PFSK-1 (cell line): ENCODE results near the gene NAB1.

Source experiments
- FOXP2 ChIP-seq: optimal IDR thresholded peaks from 2 replicates; pipeline ENCODE3; 2011; ENCODE audit warnings: borderline replicate concordance, control low read depth, inconsistent platforms; ENCODE audit not compliant: insufficient read depth; ENCODE audit errors: extremely low read length, extremely low read depth
- POLR2AphosphoS5 ChIP-seq: IDR thresholded peaks from 2 replicates; pipeline ENCODE4 v1.6.1; 2012; ENCODE audit warnings: low read depth, mild to moderate bottlenecking, control low read depth, low read length, moderate library complexity
- REST ChIP-seq, 2 experiments: IDR thresholded peaks; 2 replicates each; pipeline versions ENCODE4 v1.6.1 to v1.8.0; 2011 to 2012; ENCODE audit warnings: low read depth in 2 of 2, low read length in 2 of 2, control low read depth in 1 of 2, inconsistent platforms in 1 of 2, mild to moderate bottlenecking in 1 of 2, moderate library complexity in 1 of 2; ENCODE audit not compliant: insufficient read depth in 1 of 2
- SIN3A ChIP-seq: IDR thresholded peaks from 2 replicates; pipeline ENCODE4 v1.6.1; 2012; ENCODE audit warnings: mild to moderate bottlenecking, low read length, moderate library complexity, borderline replicate concordance; ENCODE audit not compliant: insufficient read depth
- TAF1 ChIP-seq: IDR thresholded peaks from 2 replicates; pipeline ENCODE4 v1.6.1; 2012; ENCODE audit warnings: low read length, control low read depth, borderline replicate concordance; ENCODE audit not compliant: insufficient read depth

- no peak for TF ChIP-seq POLR2AphosphoS5
- no peak for TF ChIP-seq REST (IDR thresholded peaks at IDR 0.05; ENCODE audit: insufficient read depth in 1 of 2, low read depth in 2 of 2, low read length in 2 of 2)
- TF ChIP-seq TAF1, result no peak
- TF ChIP-seq SIN3A, result no peak
- TF ChIP-seq FOXP2, result no peak
Observed at GRCh38 chr2:190670182-190670946, 21.5 kb downstream of the NAB1 start.
